Heart right ventricle (tissue), 16 donors: ENCODE data around the gene HOXA13. TPM values are rescaled to one million over a fixed set of nuclear protein-coding genes. Genes with fewer than 3 reads are reported as not detected.

Experiments
- ATAC-seq, 8 donors: fragments of 200-7000 bp; cut with Tn5 transposase; one replicate each; pipeline ENCODE4 v1.9.1; 2020; ENCODE audit warnings: mild to moderate bottlenecking in 8 of 8, moderate library complexity in 8 of 8, moderate number of reproducible peaks in 1 of 8
- DNase-seq, 2 donors: peaks; one replicate each; pipeline ENCODE4 v3.0.0-alpha.2; 2020
- H3K27ac ChIP-seq, 10 donors: fragments of 200-600 bp; sonication (generic) in 2 of 10; one replicate each; pipeline versions ENCODE4 v1.5.0 to v1.8.0; 2020 to 2022; ENCODE audit warnings: mild to moderate bottlenecking in 3 of 10
- H3K27me3 ChIP-seq, 7 donors: fragments of 200-600 bp; one replicate each; pipeline ENCODE4 v1.8.0; 2021 to 2022; ENCODE audit warnings: mild to moderate bottlenecking in 2 of 7
- H3K36me3 ChIP-seq, 9 donors: fragments of 200-600 bp; sonication (generic) in 1 of 9; one replicate each; pipeline versions ENCODE4 v1.5.0 to v1.8.0; 2020 to 2022; ENCODE audit warnings: mild to moderate bottlenecking in 2 of 9
- H3K4me1 ChIP-seq, 9 donors: fragments of 200-600 bp; sonication (generic) in 1 of 9; one replicate each; pipeline versions ENCODE4 v1.5.0 to v1.8.0; 2020 to 2022; ENCODE audit warnings: mild to moderate bottlenecking in 4 of 9
- H3K4me3 ChIP-seq, 10 donors: fragments of 200-600 bp; sonication (generic) in 2 of 10; one replicate each; pipeline versions ENCODE4 v1.5.0 to v1.8.0; 2020 to 2022; ENCODE audit warnings: mild to moderate bottlenecking in 7 of 10, moderate library complexity in 2 of 10
- H3K9me3 ChIP-seq, 11 donors: fragments of 200-600 bp in 10 of 11; sonication (generic) in 2 of 11; one replicate each; pipeline versions ENCODE4 v1.5.0 to v1.8.0; 2013 to 2022; ENCODE audit warnings: mild to moderate bottlenecking in 2 of 11, control low read depth in 1 of 11, moderate library complexity in 1 of 11
- WGBS, 2 donors: extraction: QIAGEN DNeasy Blood & Tissue Kit; methylation state at CpG; one replicate each; pipeline ENCODE4 v1.1.7; 2013; ENCODE audit warnings: inconsistent platforms in 1 of 2; 5-methylcytosine and 5-hydroxymethylcytosine counted together
- intact Hi-C, 10 donors: fragments of 100-400 bp; cut with DNase I; formaldehyde crosslinking; loops; one replicate each; pipeline versions ENCODE4 v1.11.1 to v1.14.2; 2022
- polyA plus RNA-seq, 2 donors: library from polyadenylated mRNA; stranded (reverse); fragments of 200-250 nt; gene quantifications; one replicate each; pipeline ENCODE4 v1.2.3, GENCODE V29; 2013
- total RNA-seq, 10 donors: library from RNA; stranded (reverse); fragmentation: NEBNext Ultra II Directional in 3 of 10; extraction: Animal tissue kit (Norgen Biotek cat#: 25700) in 3 of 10; gene quantifications; one replicate each; pipeline versions ENCODE4 v1.2.1 to v1.2.4, GENCODE V29; 2021 to 2023
- TF ChIP-seq, protein P1 (sequence below), 9 donors: fragments of 200-600 bp; sonication (generic) in 2 of 9; IDR thresholded peaks; one replicate each; pipeline versions ENCODE4 v1.5.0 to v1.8.0; 2021 to 2022; ENCODE audit warnings: antibody characterized with exemption in 9 of 9, mild to moderate bottlenecking in 5 of 9, moderate library complexity in 1 of 9
- donor health status: Arrhythmogenic right ventricular cardiomyopathy.
- donor health status: ischemic (EF 13 %, LVEDD 7.1; RV severe dilation, severe dysfunction).
- donor health status: healthy with polysubstance abuse.
- donor health status: DM: no; HTN: yes; CAD: no.
- donor health status: DM: no; HTN: no; CAD: no.
- donor health status: ischemic (EF 25% LVEDD 6.9; RV normal size, moderate dysfunction).
- donor health status: ischemic (EF 25% LVEDD 5.7; RV mildly dilated, moderate dysfunction).
- donor health status: healthy.
- donor health status: DM: yes; HTN: yes; CAD: no.
- donor health status: Ischemic cardiomyopathy.
- donor health status: ischemic (EF 35%, LVEDD 5.7; RV mildly dilated, moderate dysfunction).
- donor health status: nonischemic (EF 11% LVEDD 7.7; RV severe dilation, severe dysfunction).
- donor health status: DM: yes; HTN: yes; CAD: no.
- donor health status: PGD.
- donor health status: ischemic (EF 29% LVEDD 5.4; RV normal size, mild dysfunction).
- donor health status: nonischemic (EF 23%, LVEDD 6.1; RV moderate dilation, normal function).

HOXA13 gene
- total and polyA plus RNA-seq, 12 donors, result not detected

DNA sequence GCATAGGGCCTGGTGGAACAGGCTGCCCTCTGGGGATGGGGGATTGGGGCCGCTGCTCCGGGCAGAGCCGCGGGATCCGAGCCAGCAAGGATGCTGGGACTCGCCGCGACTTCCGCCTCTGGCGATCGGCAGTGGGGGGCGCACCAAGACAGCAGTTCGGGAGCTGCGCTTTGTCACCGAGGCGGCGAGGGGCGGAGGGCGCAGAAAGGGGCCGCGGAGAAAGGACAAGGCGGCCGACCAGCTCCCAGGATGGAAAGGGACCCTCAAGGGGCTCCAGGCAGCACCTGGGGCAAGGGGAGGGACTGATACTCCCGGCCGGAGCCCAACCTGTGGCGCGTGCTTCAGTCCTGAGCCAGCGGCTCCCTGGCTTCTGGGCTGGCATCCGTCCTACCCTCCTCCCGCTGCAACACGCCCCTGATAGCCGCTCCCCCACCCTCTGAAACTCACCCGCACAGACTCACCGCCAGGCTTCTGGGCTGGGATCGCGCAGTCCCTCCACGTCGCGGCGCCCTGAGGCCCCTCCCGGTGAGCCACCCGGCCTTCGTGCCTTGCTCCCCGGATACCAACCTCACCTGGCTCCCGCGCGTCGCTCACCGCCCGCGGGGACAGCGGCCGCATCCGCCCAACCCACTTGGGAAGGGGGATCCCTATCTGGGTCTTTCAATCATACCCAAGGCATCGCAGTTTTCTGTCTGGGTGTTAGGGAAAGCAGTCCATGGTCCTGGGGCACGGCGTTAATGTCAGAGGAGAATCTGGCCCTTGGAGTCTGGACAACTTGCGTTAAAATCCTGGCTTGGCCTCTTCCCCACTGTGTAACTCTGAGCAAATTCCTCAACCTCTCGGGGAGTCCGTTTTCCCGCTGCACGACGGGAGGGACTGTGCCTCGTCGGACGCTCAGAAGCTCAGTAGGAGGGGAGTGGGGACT lies 35.8 kb upstream of the HOXA13 start:
- intact Hi-C loops, result loop anchor here in 2 of 10 donors (5.0 to 10.0 kb wide), 2 partner anchors 339 to 342 kb away; no protein-coding TSS in a partner anchor
- WGBS, 2 donors, result 4 to 5% methylated on average over 65 to 66 of the region's 66 CpGs
- H3K27ac ChIP-seq, result no peak overlapping the region
- peaks cover 13 to 99% (median 89%) of the 10 kb centered on the region in 7 donors for H3K27me3 ChIP-seq
- ATAC-seq (peak in 6 of 8 donors; percentile 35 to 68 (median 52)), DNase-seq (peak in 1 of 2 donors; percentile 41)
- TF ChIP-seq, protein P1, sequence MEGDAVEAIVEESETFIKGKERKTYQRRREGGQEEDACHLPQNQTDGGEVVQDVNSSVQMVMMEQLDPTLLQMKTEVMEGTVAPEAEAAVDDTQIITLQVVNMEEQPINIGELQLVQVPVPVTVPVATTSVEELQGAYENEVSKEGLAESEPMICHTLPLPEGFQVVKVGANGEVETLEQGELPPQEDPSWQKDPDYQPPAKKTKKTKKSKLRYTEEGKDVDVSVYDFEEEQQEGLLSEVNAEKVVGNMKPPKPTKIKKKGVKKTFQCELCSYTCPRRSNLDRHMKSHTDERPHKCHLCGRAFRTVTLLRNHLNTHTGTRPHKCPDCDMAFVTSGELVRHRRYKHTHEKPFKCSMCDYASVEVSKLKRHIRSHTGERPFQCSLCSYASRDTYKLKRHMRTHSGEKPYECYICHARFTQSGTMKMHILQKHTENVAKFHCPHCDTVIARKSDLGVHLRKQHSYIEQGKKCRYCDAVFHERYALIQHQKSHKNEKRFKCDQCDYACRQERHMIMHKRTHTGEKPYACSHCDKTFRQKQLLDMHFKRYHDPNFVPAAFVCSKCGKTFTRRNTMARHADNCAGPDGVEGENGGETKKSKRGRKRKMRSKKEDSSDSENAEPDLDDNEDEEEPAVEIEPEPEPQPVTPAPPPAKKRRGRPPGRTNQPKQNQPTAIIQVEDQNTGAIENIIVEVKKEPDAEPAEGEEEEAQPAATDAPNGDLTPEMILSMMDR (IDR thresholded peaks at IDR 0.05), result peak in 7 of 9 donors; percentile 21 to 56 (median 49)
- no peaks in the 10 kb centered on the region for H3K9me3 ChIP-seq
- peaks cover 0 to 23% (median 18%) of the 10 kb centered on the region in 9 donors for H3K4me1 ChIP-seq
- no peaks in the 10 kb centered on the region for H3K36me3 ChIP-seq
- H3K4me3 ChIP-seq, result peak overlapping the region; percentile 10 to 53 (median 42)

DNA sequence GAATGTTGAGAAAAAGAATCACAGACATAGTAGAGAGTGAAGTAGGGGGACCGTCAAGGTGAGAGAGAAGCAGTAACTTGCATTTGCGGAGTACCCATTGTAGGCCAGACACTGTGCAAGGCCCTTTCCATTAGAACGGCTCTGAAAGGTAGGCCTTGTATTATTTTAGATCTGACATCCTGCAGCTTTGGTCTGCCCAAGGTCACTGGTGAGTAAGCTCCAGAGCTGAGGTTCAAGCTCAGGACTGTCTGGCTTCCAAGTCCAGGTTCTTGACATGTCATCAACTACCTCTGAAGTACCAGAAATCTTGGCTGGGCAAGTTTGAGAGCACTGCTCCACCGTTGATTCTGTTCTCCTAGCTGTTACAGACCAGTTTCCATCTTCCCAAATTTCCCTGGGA lies 29.6 kb upstream of the HOXA13 start:
- WGBS, 2 donors, result 80 to 81% methylated on average over 4 of the region's 4 CpGs
- H3K4me3 ChIP-seq, result no peak overlapping the region
- ATAC-seq (no peak), DNase-seq (no peak)
- intact Hi-C loops, result loop anchor here in 1 of 10 donors (10.0 kb wide), 1 partner anchor 345 kb away; no protein-coding TSS in a partner anchor
- H3K27ac ChIP-seq, result no peak overlapping the region
- TF ChIP-seq, protein P1 (IDR thresholded peaks at IDR 0.05), result no peak
- H3K9me3 ChIP-seq, result no peaks in the 10 kb centered on the region
- peaks cover 14 to 94% (median 75%) of the 10 kb centered on the region in 7 donors for H3K27me3 ChIP-seq
- H3K36me3 ChIP-seq, result no peaks in the 10 kb centered on the region
- H3K4me1 ChIP-seq, result peaks cover 0 to 7% (median 3%) of the 10 kb centered on the region in 9 donors

DNA sequence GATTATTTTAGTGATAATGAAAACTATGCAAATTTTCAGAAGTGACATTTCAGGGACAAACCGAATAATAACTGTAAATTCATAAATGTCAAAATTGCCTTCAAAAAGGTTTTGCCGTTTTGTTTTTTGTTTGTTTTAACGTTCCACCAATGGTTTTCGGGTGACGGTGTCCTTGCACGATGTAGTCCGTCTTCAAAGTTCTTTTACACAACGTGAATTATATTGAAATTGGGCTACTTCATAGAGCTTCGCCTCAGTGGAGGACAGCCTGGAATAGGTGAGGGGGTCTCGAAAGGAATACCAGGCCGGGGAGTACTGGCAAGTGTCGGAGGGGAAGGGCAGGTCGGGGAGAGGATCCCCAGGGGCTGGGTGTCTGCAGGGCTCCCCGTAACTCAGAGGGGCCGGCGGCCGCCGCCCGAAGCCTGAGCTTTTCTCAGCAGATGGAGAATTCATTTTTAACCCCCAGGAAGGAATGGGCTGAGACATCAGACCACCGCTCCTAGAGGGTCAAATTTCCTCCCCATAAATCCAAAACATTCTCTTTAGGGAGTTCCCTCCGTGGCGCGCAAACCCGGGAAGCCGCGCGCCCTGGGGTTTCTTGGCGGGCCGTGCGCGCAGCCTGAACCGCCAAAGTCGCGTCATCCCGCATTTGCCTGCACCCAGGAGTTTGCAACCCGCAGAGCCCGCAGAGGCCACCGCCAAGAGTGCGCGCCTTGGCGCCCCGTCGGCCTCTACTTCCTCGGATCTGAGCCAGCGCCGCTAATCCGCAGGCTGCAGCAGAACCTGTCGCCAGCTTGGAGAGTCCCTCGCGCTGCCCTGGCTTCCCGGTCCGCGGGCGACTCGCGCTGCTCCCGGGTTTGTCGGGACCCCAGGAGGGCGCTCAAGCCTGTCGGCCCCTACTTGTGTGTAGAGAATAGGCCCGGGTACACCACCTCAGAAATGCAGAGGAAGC lies 25.4 kb upstream of the HOXA13 start:
- intact Hi-C loops, result loop anchor here in 1 of 10 donors (10.0 kb wide), 1 partner anchor 350 kb away; no protein-coding TSS in a partner anchor
- ATAC-seq (peak in 1 of 8 donors; percentile 53), DNase-seq (no peak)
- no peak overlapping the region for H3K27ac ChIP-seq
- H3K4me3 ChIP-seq, result no peak overlapping the region
- WGBS, 2 donors, result 4 to 7% methylated on average over 61 of the region's 61 CpGs
- H3K4me1 ChIP-seq, result peaks cover 0 to 11% (median 4%) of the 10 kb centered on the region in 9 donors
- no peaks in the 10 kb centered on the region for H3K9me3 ChIP-seq
- no peaks in the 10 kb centered on the region for H3K36me3 ChIP-seq
- H3K27me3 ChIP-seq, result peaks cover 28 to 97% (median 89%) of the 10 kb centered on the region in 7 donors
- TF ChIP-seq, protein P1 (IDR thresholded peaks at IDR 0.05), result no peak
